ENCODE measurements around the gene MIPEP. TPM values are rescaled to one million over a fixed set of nuclear protein-coding genes. Genes with fewer than 3 reads are reported as not detected.

MIPEP gene
- total and polyA plus RNA-seq, 9 of the 15 experiments (the other 6 are each of a cell fraction or from before 2014, with no cell fraction given), result 1.7 to 19.3 (median 13.1) TPM

DNA sequence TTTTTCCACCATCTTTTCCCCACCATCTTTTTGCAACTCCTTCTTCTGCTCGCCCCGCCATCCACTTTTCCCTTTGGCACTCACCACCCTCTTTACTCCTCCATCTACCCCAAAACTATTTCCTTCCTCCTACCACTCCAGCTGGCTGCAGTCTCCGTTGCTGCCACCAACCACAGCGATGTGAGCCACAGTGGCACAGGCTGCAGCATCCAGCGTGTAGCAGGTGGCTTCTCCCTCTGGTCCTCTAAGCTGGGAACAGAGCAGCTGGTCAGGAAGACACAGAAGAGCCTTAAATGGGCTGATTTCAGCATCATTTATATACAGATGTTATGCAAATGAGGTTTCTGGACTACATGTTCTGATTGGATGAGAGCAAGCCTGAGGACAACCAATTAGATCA, 174.5 kb downstream of the MIPEP start:
- no peaks in the 10 kb centered on the region for H3K9me3 ChIP-seq (replicated peaks; ENCODE audit: control insufficient read depth, insufficient read depth, low read depth, low read length)
- H3K4me1 ChIP-seq (replicated peaks in 1 of 2; ENCODE audit: control insufficient read depth in 2 of 2, insufficient read depth in 2 of 2, low read length in 2 of 2), result peaks cover 0 to 7% of the 10 kb centered on the region in 2 experiments; a peak in 1 of 5 replicates
- no peak overlapping the region for H3K4me2 ChIP-seq (ENCODE audit: insufficient read depth, low read length)
- no peak overlapping the region for H3K4me3 ChIP-seq
- no peak for TF ChIP-seq SRF (CRISPR knock-in tag; IDR thresholded peaks at IDR 0.05)
- 0% methylated on average over 5 of the region's 5 CpGs for WGBS (ENCODE audit: insufficient coverage, low coverage, missing lambda C conversion rate)
- no peak overlapping the region for H3K27ac ChIP-seq (ENCODE audit: extremely low read depth, low read depth, low read length)
- ATAC-seq (no peak), DNase-seq (ENCODE audit: extremely low read depth in 1 of 4, low spot score in 3 of 4) (no peak), FAIRE-seq (no peak)
- BruUV-seq (replicated peaks), result no TSS peak
- H3K79me2 ChIP-seq (ENCODE audit: control insufficient read depth, insufficient read depth, low read length), result no peaks in the 10 kb centered on the region
- in situ Hi-C loops (cut with MboI) (no loop called here), intact Hi-C loops (cut with micrococcal nuclease) (loop anchor here (1.0 to 10.0 kb wide), 3 partner anchors 157 to 250 kb away; partner anchors contain the start of gene C1QTNF9B)
- no peak overlapping the region for H2AFZ ChIP-seq (ENCODE audit: low read depth, low read length)
- CTCF ChIA-PET (ENCODE audit: low intra/inter-chr PET ratio), result interaction anchor here (0.7 kb wide), 1 partner anchor 157 kb away, joined by 4 read pairs; no protein-coding TSS in a partner anchor
- H3K9me1 ChIP-seq (ENCODE audit: control insufficient read depth, insufficient read depth, low read length), result no peaks in the 10 kb centered on the region
- POLR2A ChIA-PET, result no interaction called here
- H4K20me1 ChIP-seq (replicated peaks; ENCODE audit: control insufficient read depth, insufficient read depth, low read length), result no peaks in the 10 kb centered on the region
- H3K36me3 ChIP-seq (ENCODE audit: control insufficient read depth, insufficient read depth, low read length), result no peaks in the 10 kb centered on the region
- no peaks in the 10 kb centered on the region for H3K27me3 ChIP-seq (ENCODE audit: control insufficient read depth in 2 of 2, insufficient read depth in 2 of 2, low read length in 2 of 2)
- no peak overlapping the region for H3K9ac ChIP-seq (ENCODE audit: insufficient read depth in 1 of 2, low read depth in 2 of 2, low read length in 2 of 2)

DNA sequence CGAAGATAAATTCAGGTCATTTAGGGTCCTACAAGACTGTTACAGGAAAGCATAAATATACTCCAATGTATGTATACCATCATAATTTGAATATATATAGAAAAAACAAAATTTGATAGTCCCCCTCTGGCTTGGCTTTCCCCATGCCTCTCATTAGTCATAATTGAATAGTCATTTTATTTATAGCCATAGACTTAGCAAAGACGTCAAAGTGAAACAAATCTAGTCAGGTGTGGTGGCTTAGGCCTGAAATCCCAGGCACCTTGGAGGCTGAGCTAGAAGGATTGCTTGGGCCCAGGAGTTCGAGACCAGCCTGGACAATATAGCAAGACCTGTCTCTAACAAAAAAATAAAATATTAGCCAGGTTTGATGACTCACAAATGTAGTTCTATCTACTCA, 177.8 kb downstream of the MIPEP start:
- POLR2A ChIA-PET, result no interaction called here
- BruUV-seq (replicated peaks), result no TSS peak
- no peak for DNase-seq (ENCODE audit: extremely low read depth in 1 of 4, low spot score in 3 of 4)
- in situ Hi-C loops (cut with MboI), result no loop called here
- CTCF ChIA-PET (ENCODE audit: low intra/inter-chr PET ratio), result no interaction called here
- Histone ChIP-seq H3K4me3 (no peak overlapping the region), H3K36me3 (ENCODE audit: control insufficient read depth, insufficient read depth, low read length) (no peaks in the 10 kb centered on the region), H3K79me2 (ENCODE audit: control insufficient read depth, insufficient read depth, low read length) (no peaks in the 10 kb centered on the region), H3K27me3 (ENCODE audit: control insufficient read depth in 2 of 2, insufficient read depth in 2 of 2, low read length in 2 of 2) (peaks cover 0 to 9% of the 10 kb centered on the region in 2 experiments; a peak in 3 of 5 replicates), H4K20me1 (replicated peaks; ENCODE audit: control insufficient read depth, insufficient read depth, low read length) (no peaks in the 10 kb centered on the region), H3K4me1 (replicated peaks in 1 of 2; ENCODE audit: control insufficient read depth in 2 of 2, insufficient read depth in 2 of 2, low read length in 2 of 2) (peaks cover 0 to 7% of the 10 kb centered on the region in 2 experiments; a peak in 1 of 5 replicates), H3K4me2 (ENCODE audit: insufficient read depth, low read length) (no peak overlapping the region), H3K9me1 (ENCODE audit: control insufficient read depth, insufficient read depth, low read length) (no peaks in the 10 kb centered on the region), H3K9me3 (replicated peaks; ENCODE audit: control insufficient read depth, insufficient read depth, low read depth, low read length) (no peaks in the 10 kb centered on the region), H3K9ac (ENCODE audit: insufficient read depth in 1 of 2, low read depth in 2 of 2, low read length in 2 of 2) (no peak overlapping the region), H3K27ac (ENCODE audit: extremely low read depth, low read depth, low read length) (no peak overlapping the region), H2AFZ (ENCODE audit: low read depth, low read length) (no peak overlapping the region)
- WGBS (ENCODE audit: insufficient coverage, low coverage, missing lambda C conversion rate), result 0% methylated on average over 2 of the region's 3 CpGs
- no peak for FAIRE-seq
- intact Hi-C loops (cut with micrococcal nuclease), result loop anchor here (10.0 kb wide), 1 partner anchor 247 kb away; no protein-coding TSS in a partner anchor
- ATAC-seq, result no peak
- no peak for TF ChIP-seq ZNF253 (CRISPR knock-in tag; conservative IDR thresholded peaks at IDR 0.05)
- no peak for TF ChIP-seq L3MBTL2 (IDR thresholded peaks at IDR 0.05)
- TF ChIP-seq ZBTB9 (CRISPR knock-in tag; IDR thresholded peaks at IDR 0.05), result no peak
- no peak for TF ChIP-seq PCBP2 (IDR thresholded peaks at IDR 0.05; ENCODE audit: low read depth, low read length, poor library complexity, severe bottlenecking)
- TF ChIP-seq SMARCE1 (IDR thresholded peaks at IDR 0.05), result no peak
- no peak for TF ChIP-seq KAT8 (IDR thresholded peaks at IDR 0.05; ENCODE audit: low read depth)
- no peak for TF ChIP-seq NELFE (IDR thresholded peaks at IDR 0.05; ENCODE audit: insufficient read depth, insufficient read length)
- no peak for TF ChIP-seq BCOR (IDR thresholded peaks at IDR 0.05)
- TF ChIP-seq RAD21 (CRISPR knock-in tag; conservative IDR thresholded peaks at IDR 0.05 in 1 of 2, IDR thresholded peaks at IDR 0.05 in 1 of 2), result no peak
- TF ChIP-seq TCFL5 (CRISPR knock-in tag; conservative IDR thresholded peaks at IDR 0.05), result no peak
- TF ChIP-seq GTF2F1 (IDR thresholded peaks at IDR 0.05; ENCODE audit: low read depth, low read length), result no peak
- TF ChIP-seq ZNF395 (CRISPR knock-in tag; IDR thresholded peaks at IDR 0.05), result no peak
- no peak for TF ChIP-seq ZNF384 (IDR thresholded peaks at IDR 0.05; ENCODE audit: low read depth, low read length)

All from K562 (cell line).